Activated CD8-positive, alpha-beta memory T cell treated with anti-CD3 and anti-CD28 coated beads, Interleukin-2, amount 10 ng/mL, durations not matched to agents 7 days and 5 days (primary cell): Measurements from ENCODE around the gene MAPK1. TPM values are rescaled to one million over a fixed set of nuclear protein-coding genes. Genes with fewer than 3 reads are reported as not detected.
A peak's percentile ranks its signal among the peaks of the same experiment; 100 is the strongest.

Experiments
- ATAC-seq: fragments of 150-1000 bp; cut with Tn5 transposase; one replicate; pipeline ENCODE4 v1.10.0; 2021; ENCODE audit warnings: moderate library complexity
- CTCF ChIA-PET: fragments of 350-600 bp; sonication (Branson Sonifier 250); formaldehyde crosslinking; loops from one replicate; lab custom pipeline; 2021; ENCODE audit warnings: antibody characterized with exemption; lab: Charles Lee
- DNase-seq: peaks from one replicate; pipeline ENCODE4 v3.0.0-alpha.2; 2020
- H3K27ac Mint-ChIP-seq: one replicate; pipeline ENCODE4 v1.8.0; 2021; ENCODE audit warnings: mild to moderate bottlenecking, mixed read lengths
- H3K27me3 Mint-ChIP-seq: one replicate; pipeline ENCODE4 v1.8.0; 2021; ENCODE audit warnings: mixed read lengths
- H3K36me3 Mint-ChIP-seq: one replicate; pipeline ENCODE4 v1.8.0; 2021; ENCODE audit warnings: mild to moderate bottlenecking, mixed read lengths
- H3K4me1 Mint-ChIP-seq: one replicate; pipeline ENCODE4 v1.8.0; 2021; ENCODE audit warnings: mixed read lengths
- H3K4me3 Mint-ChIP-seq: one replicate; pipeline ENCODE4 v1.8.0; 2021; ENCODE audit warnings: mild to moderate bottlenecking, moderate library complexity, mixed read lengths
- H3K9me3 Mint-ChIP-seq: one replicate; pipeline ENCODE4 v1.8.0; 2022; ENCODE audit warnings: low read depth, mixed read lengths
- total RNA-seq, 2 experiments: library from RNA; stranded (reverse); gene quantifications; one replicate each; pipeline ENCODE4 v1.2.3, GENCODE V29; 2021

MAPK1 gene
- total RNA-seq, 2 experiments from 2014 or later: 110 to 112 TPM

DNA sequence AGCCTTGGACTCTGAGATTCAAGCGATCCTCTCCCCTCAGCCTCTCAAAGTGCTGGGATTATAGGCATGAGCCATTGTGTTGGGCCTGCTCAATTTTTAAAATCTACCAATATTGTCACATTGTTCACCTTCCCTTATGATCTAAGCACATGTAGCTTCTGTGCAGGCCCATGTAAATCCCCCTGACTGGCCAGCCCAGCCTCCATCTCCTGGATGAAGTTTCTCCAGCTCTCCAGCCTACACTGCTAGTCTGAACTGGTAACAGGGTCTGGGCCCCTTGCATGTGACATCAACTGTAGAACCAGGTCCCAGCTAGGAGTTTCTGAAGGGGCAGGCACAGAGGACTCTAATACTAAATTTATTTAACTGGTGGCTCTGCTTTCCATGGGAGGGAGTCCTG lies 99.0 kb downstream of the MAPK1 start:
- Mint-ChIP-seq H3K9me3 (no peaks in the 10 kb centered on the region), H3K27ac (peak overlapping the region; percentile 89), H3K4me1 (peaks cover 66% of the 10 kb centered on the region), H3K27me3 (no peaks in the 10 kb centered on the region), H3K36me3 (peaks cover 84% of the 10 kb centered on the region), H3K4me3 (no peak overlapping the region)
- ATAC-seq: no peak
- CTCF ChIA-PET: interaction anchor here (0.7 to 1.4 kb wide), 4 partner anchors 10 to 170 kb away, joined by 3 to 7 read pairs (median 5); partner anchors contain the start of gene MAPK1
- DNase-seq: no peak

GRCh38 chr22:21766691-21767462 lies 100.6 kb downstream of the MAPK1 start:
- DNase-seq (peak; percentile 95), ATAC-seq (peak; percentile 86)
- Mint-ChIP-seq H3K27ac (peak overlapping the region; percentile 89), H3K27me3 (no peaks in the 10 kb centered on the region), H3K9me3 (no peaks in the 10 kb centered on the region), H3K36me3 (peaks cover 81% of the 10 kb centered on the region), H3K4me1 (peaks cover 71% of the 10 kb centered on the region), H3K4me3 (peak overlapping the region; percentile 49)
- CTCF ChIA-PET: interaction anchor here (0.6 to 1.5 kb wide), 14 partner anchors 24 to 186 kb away, joined by 3 to 9 read pairs (median 3); partner anchors contain the start of genes PPM1F, YDJC and YPEL1

- Mint-ChIP-seq H3K4me3 (peak overlapping the region; percentile 49), H3K27me3 (no peaks in the 10 kb centered on the region), H3K4me1 (peaks cover 76% of the 10 kb centered on the region), H3K27ac (peak overlapping the region; percentile 89), H3K9me3 (no peaks in the 10 kb centered on the region), H3K36me3 (peaks cover 77% of the 10 kb centered on the region)
- no peak for ATAC-seq
- DNase-seq: no peak
- CTCF ChIA-PET: interaction anchor here (1.0 to 1.5 kb wide), 3 partner anchors 31 to 187 kb away, joined by 3 to 9 read pairs (median 5); partner anchors contain the start of genes PPM1F and YPEL1
These were observed 101.4 kb downstream of the MAPK1 start for GRCh38 chr22:21765909-21766529.

DNA sequence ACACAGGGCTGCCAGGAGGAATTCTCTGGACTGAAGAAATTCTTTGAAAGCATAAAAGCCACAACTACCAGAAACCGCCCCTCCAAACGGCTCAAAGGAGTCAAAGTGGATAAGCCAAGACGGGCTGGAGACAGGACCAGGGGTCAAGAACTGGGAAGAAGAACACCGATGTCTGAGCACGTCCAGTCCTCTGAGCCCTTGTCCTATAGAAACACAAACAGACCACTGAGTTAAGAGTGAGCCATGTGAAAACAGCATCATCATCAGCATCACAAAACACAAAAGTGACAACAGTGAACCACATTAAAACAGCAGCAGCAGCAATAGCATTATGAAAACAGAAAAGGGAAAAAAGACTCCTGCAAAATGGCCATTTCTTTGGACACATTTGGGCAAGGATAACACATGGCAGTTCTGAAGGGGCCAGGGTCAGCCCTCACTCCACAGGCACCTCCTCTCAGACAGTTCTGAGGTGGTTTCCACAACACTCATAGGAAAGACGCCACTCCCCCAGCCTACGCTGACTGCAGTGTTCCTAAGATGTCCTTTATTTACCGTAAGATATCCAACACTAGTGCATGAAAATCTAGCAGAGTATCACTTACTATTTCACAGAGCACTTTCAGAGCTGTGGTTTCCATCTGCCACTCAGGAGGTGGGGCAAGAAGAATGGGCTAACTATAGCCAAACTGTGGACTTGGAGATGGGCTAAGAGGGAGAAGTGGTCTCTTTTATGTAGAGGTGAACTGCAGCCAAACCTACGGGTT lies 103.2 kb downstream of the MAPK1 start:
- peaks cover 69% of the 10 kb centered on the region for H3K36me3 Mint-ChIP-seq
- peaks cover 88% of the 10 kb centered on the region for H3K4me1 Mint-ChIP-seq
- peak overlapping the region; percentile 51 for H3K4me3 Mint-ChIP-seq
- ATAC-seq: no peak
- H3K27me3 Mint-ChIP-seq: no peaks in the 10 kb centered on the region
- CTCF ChIA-PET: interaction anchor here (0.9 to 1.7 kb wide), 3 partner anchors 8 to 38 kb away, joined by 3 to 9 read pairs (median 6); no protein-coding TSS in a partner anchor
- no peaks in the 10 kb centered on the region for H3K9me3 Mint-ChIP-seq
- H3K27ac Mint-ChIP-seq: peak overlapping the region; percentile 89
- DNase-seq: peak; percentile 45

DNA sequence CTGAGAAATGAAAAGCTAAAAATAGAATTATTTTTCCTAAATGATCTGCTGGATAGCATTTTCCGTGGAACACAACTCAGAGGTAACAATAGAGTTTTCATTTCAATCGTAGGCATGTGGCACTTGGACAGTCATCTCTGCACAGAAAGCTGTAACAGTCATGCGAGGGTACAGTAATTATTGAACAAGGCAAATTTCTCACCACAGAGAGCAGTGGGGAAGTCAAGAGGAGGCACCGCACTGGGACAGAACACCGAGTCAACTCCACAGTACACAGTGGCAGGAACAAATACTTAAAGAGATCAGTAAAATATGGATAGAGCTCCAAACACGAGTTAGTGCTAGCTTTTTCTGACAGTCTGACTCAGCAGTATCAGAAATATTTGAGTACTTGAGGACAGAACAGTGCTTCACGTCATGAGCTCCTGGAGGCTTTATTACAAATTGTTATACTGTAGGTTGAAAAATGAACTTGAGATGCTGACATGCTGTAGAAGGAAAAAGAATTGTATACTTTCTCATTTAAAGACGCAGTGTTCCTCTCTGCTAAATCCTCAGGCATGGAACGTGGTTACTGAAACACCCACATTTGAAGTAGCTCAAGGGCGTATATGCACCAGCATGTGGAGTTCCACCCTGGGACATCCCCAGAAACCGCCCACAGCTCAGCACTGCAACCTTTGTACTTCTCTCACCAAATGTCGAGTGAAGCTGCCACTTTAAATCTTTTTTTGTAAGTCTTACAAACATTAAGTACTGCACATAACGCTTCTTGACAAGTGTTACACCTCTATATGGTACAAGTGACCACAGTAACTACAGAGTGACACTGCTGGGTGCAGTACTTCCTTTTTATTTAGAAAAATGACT lies 104.5 kb downstream of the MAPK1 start:
- Mint-ChIP-seq H3K9me3 (no peaks in the 10 kb centered on the region), H3K4me3 (peak overlapping the region; percentile 51), H3K27me3 (no peaks in the 10 kb centered on the region), H3K4me1 (peaks cover 83% of the 10 kb centered on the region), H3K36me3 (peaks cover 67% of the 10 kb centered on the region), H3K27ac (peak overlapping the region; percentile 89)
- CTCF ChIA-PET: interaction anchor here (1.1 to 1.7 kb wide), 4 partner anchors 9 to 175 kb away, joined by 5 to 14 read pairs (median 8); partner anchors contain the start of gene YPEL1
- DNase-seq (peak; percentile 77), ATAC-seq (peak; percentile 35)

DNA sequence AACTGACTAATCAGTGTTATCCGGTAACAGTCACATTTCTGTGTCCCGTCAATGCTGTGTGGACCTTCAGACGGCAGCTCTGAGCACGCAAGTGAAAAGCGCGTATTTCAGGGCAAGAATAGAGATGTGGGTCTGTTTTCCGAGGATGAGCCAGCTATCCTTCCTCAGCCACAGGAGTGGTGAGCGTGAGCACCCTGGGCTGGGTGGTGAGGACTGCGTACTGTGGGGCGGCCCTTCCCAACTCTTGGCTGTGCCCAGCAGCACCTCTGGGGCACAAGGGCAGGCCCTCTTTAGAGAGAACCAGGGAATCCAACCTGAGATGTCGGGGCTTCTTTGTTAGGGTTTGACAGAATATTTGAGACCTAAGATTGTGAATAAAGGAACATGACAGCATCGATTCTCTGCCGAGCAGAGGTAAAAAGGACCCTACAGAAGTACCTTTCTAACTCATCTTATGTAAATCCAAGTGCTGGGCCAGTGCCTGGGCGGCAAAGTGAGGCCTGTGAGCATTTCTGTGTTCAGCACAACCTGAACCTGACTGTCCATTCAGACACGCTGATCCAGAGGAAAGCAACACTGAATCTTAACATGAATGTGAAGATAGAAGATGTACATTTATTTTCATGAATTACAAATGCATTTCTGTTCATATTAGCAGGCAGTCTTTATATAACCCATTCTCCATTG lies 105.3 kb downstream of the MAPK1 start:
- no peak for DNase-seq
- Mint-ChIP-seq H3K36me3 (peaks cover 68% of the 10 kb centered on the region), H3K27ac (peak overlapping the region; percentile 89)

GRCh38 chr22:21761086-21761485 lies 106.4 kb downstream of the MAPK1 start:
- DNase-seq (peak; percentile 84), ATAC-seq (peak; percentile 67)
- H3K4me3 Mint-ChIP-seq: no peak overlapping the region
- no peaks in the 10 kb centered on the region for H3K9me3 Mint-ChIP-seq
- H3K36me3 Mint-ChIP-seq: peaks cover 61% of the 10 kb centered on the region
- CTCF ChIA-PET: interaction anchor here (0.5 to 1.5 kb wide), 7 partner anchors 10 to 192 kb away, joined by 3 to 5 read pairs (median 3); partner anchors contain the start of genes PPM1F and YPEL1
- no peaks in the 10 kb centered on the region for H3K27me3 Mint-ChIP-seq
- peaks cover 68% of the 10 kb centered on the region for H3K4me1 Mint-ChIP-seq
- peak overlapping the region; percentile 61 for H3K27ac Mint-ChIP-seq

More for the DNA sequence above, 105.3 kb downstream of the MAPK1 start:
- Mint-ChIP-seq H3K4me3 (peak overlapping the region; percentile 51), H3K9me3 (no peaks in the 10 kb centered on the region), H3K27me3 (no peaks in the 10 kb centered on the region), H3K4me1 (peaks cover 78% of the 10 kb centered on the region)
- CTCF ChIA-PET: interaction anchor here (1.1 to 1.7 kb wide), 8 partner anchors 10 to 180 kb away, joined by 3 to 9 read pairs (median 4); partner anchors contain the start of gene YPEL1
- ATAC-seq: no peak

- Mint-ChIP-seq H3K27ac (peak overlapping the region; percentile 61), H3K36me3 (peaks cover 58% of the 10 kb centered on the region), H3K4me3 (peak overlapping the region; percentile 11), H3K27me3 (no peaks in the 10 kb centered on the region), H3K9me3 (no peaks in the 10 kb centered on the region), H3K4me1 (peaks cover 65% of the 10 kb centered on the region)
- CTCF ChIA-PET: interaction anchor here (0.5 to 1.5 kb wide), 4 partner anchors 10 to 192 kb away, joined by 3 to 5 read pairs (median 4); partner anchors contain the start of genes PPM1F and YPEL1
- ATAC-seq (no peak), DNase-seq (no peak)
These were observed 106.8 kb downstream of the MAPK1 start for GRCh38 chr22:21760640-21761039.

DNA sequence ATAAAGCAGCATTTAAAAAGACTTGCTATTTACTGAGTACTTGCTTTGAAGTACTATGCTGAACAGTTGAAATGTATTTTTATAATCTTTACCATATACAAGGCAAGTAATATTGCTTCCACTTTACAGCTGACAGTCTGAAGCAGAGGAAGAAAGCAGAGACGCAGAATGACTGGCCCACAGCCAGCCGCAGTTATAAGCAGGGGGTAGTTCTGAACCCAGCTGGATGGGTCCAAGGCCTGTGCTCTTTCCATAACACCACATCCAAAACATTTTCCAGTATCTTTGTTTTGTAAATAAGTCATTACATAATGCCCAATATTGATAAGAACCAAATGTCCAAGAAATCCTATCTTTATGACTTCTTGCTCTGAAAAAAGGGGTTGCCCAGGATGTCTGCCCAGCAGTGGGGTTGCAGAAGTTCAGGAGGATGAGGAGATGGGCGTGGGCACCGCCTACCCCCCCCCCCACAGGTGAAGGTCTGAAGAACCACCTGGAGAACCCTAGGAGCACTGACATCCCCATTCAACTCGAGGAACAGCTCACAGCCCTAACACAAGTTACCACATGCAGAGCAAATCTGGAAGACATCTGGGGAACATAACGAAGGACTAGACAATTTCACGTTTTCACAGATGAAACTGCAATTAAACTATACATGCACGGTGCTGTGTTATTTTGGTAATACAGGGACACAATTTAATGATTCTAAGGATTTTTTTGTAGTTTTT lies 107.6 kb downstream of the MAPK1 start:
- Mint-ChIP-seq H3K4me3 (no peak overlapping the region), H3K9me3 (no peaks in the 10 kb centered on the region), H3K27ac (no peak overlapping the region), H3K27me3 (no peaks in the 10 kb centered on the region), H3K4me1 (peaks cover 57% of the 10 kb centered on the region), H3K36me3 (peaks cover 51% of the 10 kb centered on the region)
- ATAC-seq (no peak), DNase-seq (no peak)
- CTCF ChIA-PET: interaction anchor here (1.1 kb wide), 1 partner anchor 193 kb away, joined by 5 read pairs; the partner anchor contains the start of gene PPM1F

GRCh38 chr22:21759093-21759492 lies 108.4 kb downstream of the MAPK1 start:
- ATAC-seq (no peak), DNase-seq (no peak)
- H3K27me3 Mint-ChIP-seq: no peaks in the 10 kb centered on the region
- H3K4me3 Mint-ChIP-seq: no peak overlapping the region
- H3K27ac Mint-ChIP-seq: no peak overlapping the region
- peaks cover 50% of the 10 kb centered on the region for H3K4me1 Mint-ChIP-seq
- CTCF ChIA-PET: interaction anchor here (0.6 kb wide), 1 partner anchor 9 kb away, joined by 3 read pairs; no protein-coding TSS in a partner anchor
- H3K36me3 Mint-ChIP-seq: peaks cover 45% of the 10 kb centered on the region
- H3K9me3 Mint-ChIP-seq: no peaks in the 10 kb centered on the region
